ENCODE measurements around the gene SLC16A7. TPM values are rescaled to one million over a fixed set of nuclear protein-coding genes. Genes with fewer than 3 reads are reported as not detected.

Gene SLC16A7
- total and polyA plus RNA-seq, 10 donors, result 3.2 to 98.8 (median 60.9) TPM

GRCh38 chr12:59615392-59616165 lies 19.8 kb downstream of the SLC16A7 start:
- intact Hi-C loops (cut with DNase I; ENCODE audit: low total_unique reads), result no loop called here
- H3K4me1 ChIP-seq, result peaks cover 0 to 22% (median 14%) of the 10 kb centered on the region in 6 donors
- H3K9me3 ChIP-seq, result peaks cover 10 to 37% (median 32%) of the 10 kb centered on the region in 8 donors
- TF ChIP-seq CTCF (IDR thresholded peaks at IDR 0.05 in 8 of 11, conservative IDR thresholded peaks at IDR 0.05 in 3 of 11) (no peak), POLR2A (IDR thresholded peaks at IDR 0.05) (no peak)
- H3K27ac ChIP-seq, result peak overlapping the region in 4 of 8 donors; percentile 10 to 52 (median 38)
- H3K27me3 ChIP-seq (replicated peaks in 1 of 7), result no peaks in the 10 kb centered on the region
- DNase-seq, result no peak
- H3K4me3 ChIP-seq, result no peak overlapping the region
- H3K36me3 ChIP-seq, result peaks cover 0 to 35% (median 16%) of the 10 kb centered on the region in 6 donors

- intact Hi-C loops (cut with DNase I; ENCODE audit: low total_unique reads), result no loop called here
Observed at GRCh38 chr12:59619461-59620240, 23.8 kb downstream of the SLC16A7 start.

GRCh38 chr12:59620326-59620725 lies 24.5 kb downstream of the SLC16A7 start:
- H3K27ac ChIP-seq, result peak overlapping the region in 7 of 8 donors; percentile 47 to 74 (median 67)
- peaks cover 0 to 42% (median 19%) of the 10 kb centered on the region in 6 donors for H3K4me1 ChIP-seq
- H3K36me3 ChIP-seq, result no peaks in the 10 kb centered on the region
- no peaks in the 10 kb centered on the region for H3K27me3 ChIP-seq (replicated peaks in 1 of 7)
- TF ChIP-seq POLR2AphosphoS5 (IDR thresholded peaks at IDR 0.05) (peak in 1 of 3 donors; percentile 34), POLR2A (IDR thresholded peaks at IDR 0.05) (no peak), CTCF (IDR thresholded peaks at IDR 0.05 in 8 of 11, conservative IDR thresholded peaks at IDR 0.05 in 3 of 11) (no peak)
- WGBS, 5 donors, result 24 to 44% (median 32%) methylated on average over 3 of the region's 3 CpGs
- H3K4me3 ChIP-seq, result peak overlapping the region in 1 of 8 donors; percentile 12
- no peak for DNase-seq
- intact Hi-C loops (cut with DNase I; ENCODE audit: low total_unique reads), result no loop called here
- no peaks in the 10 kb centered on the region for H3K9me3 ChIP-seq

More at GRCh38 chr12:59619461-59620240, 23.8 kb downstream of the SLC16A7 start:
- TF ChIP-seq CTCF (IDR thresholded peaks at IDR 0.05 in 8 of 11, conservative IDR thresholded peaks at IDR 0.05 in 3 of 11) (no peak), POLR2A (IDR thresholded peaks at IDR 0.05) (no peak), POLR2AphosphoS5 (IDR thresholded peaks at IDR 0.05) (no peak)
- DNase-seq, result no peak
- no peaks in the 10 kb centered on the region for H3K27me3 ChIP-seq (replicated peaks in 1 of 7)
- no peaks in the 10 kb centered on the region for H3K9me3 ChIP-seq
- no peaks in the 10 kb centered on the region for H3K36me3 ChIP-seq
- H3K4me1 ChIP-seq, result peaks cover 0 to 35% (median 19%) of the 10 kb centered on the region in 6 donors
- peak overlapping the region in 1 of 8 donors; percentile 12 for H3K4me3 ChIP-seq
- H3K27ac ChIP-seq, result peak overlapping the region in 6 of 8 donors; percentile 47 to 74 (median 70)
- 28 to 44% (median 38%) methylated on average over 1 of the region's 1 CpG for WGBS, 5 donors
